ENCODE data around the gene THBS3. TPM values are rescaled to one million over a fixed set of nuclear protein-coding genes. Genes with fewer than 3 reads are reported as not detected.

THBS3 gene
- total RNA-seq, 2 donors from 2014 or later, result 13.1 to 38.5 TPM

DNA sequence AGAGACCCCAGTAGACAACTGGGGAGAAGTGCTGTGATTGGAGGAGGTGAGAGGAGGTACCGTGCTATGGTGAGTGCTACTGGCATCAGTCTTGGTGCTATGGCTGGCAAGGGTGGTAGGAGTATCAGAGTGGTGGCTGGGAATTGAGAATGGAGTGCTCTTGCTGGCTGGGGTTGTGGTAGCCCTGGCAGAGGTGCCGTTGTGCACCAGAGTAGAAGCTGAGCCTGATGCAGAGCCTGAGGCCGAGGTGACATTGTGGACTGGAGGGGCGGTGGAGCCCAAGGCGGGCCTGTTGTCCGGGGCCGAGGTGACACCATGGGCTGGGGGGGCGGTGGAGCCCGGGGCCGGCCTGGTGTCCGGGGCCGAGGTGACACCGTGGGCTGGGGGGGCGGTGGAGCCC is 19.4 kb downstream of the THBS3 start:
- intact Hi-C loops (cut with DNase I), result no loop called here
- Histone ChIP-seq H3K4me1 (replicated peaks) (peaks cover 6% of the 10 kb centered on the region), H3K27me3 (replicated peaks; ENCODE audit: insufficient read depth) (no peaks in the 10 kb centered on the region), H3K4me3 (no peak overlapping the region), H3K36me3 (no peaks in the 10 kb centered on the region), H3K9me3 (no peaks in the 10 kb centered on the region), H3K27ac (no peak overlapping the region)
- WGBS, result 91% methylated on average over 5 of the region's 14 CpGs
- TF ChIP-seq, protein P1, sequence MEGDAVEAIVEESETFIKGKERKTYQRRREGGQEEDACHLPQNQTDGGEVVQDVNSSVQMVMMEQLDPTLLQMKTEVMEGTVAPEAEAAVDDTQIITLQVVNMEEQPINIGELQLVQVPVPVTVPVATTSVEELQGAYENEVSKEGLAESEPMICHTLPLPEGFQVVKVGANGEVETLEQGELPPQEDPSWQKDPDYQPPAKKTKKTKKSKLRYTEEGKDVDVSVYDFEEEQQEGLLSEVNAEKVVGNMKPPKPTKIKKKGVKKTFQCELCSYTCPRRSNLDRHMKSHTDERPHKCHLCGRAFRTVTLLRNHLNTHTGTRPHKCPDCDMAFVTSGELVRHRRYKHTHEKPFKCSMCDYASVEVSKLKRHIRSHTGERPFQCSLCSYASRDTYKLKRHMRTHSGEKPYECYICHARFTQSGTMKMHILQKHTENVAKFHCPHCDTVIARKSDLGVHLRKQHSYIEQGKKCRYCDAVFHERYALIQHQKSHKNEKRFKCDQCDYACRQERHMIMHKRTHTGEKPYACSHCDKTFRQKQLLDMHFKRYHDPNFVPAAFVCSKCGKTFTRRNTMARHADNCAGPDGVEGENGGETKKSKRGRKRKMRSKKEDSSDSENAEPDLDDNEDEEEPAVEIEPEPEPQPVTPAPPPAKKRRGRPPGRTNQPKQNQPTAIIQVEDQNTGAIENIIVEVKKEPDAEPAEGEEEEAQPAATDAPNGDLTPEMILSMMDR (IDR thresholded peaks at IDR 0.05), result no peak
- TF ChIP-seq POLR2A (IDR thresholded peaks at IDR 0.05) (no peak), POLR2AphosphoS5 (IDR thresholded peaks at IDR 0.05) (no peak)
- DNase-seq (ENCODE audit: low spot score), result no peak

DNA sequence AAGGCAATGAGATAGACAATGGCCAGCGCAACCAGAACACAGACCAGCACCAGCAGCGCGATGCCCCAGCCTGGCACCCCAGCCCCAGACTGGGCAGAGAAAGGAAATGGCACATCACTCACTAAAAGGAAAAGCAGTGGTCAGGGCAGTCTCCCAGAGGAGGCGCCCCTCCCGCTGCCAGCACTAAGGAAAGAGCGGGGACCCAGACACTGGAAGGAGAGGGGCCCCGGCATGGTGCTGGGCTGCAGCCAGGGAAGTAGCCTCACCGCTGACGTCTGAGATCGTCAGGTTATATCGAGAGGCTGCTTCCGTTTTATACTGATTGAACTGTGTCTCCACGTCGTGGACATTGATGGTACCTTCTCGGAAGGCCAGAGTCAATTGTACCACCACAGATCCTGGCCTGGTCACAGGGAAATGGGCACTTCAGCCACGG is 20.2 kb downstream of the THBS3 start:
- no peak for DNase-seq (ENCODE audit: low spot score)
- H3K4me1 ChIP-seq (replicated peaks), result peaks cover under 1% of the 10 kb centered on the region
- no peak for TF ChIP-seq POLR2A (IDR thresholded peaks at IDR 0.05)
- TF ChIP-seq POLR2AphosphoS5 (IDR thresholded peaks at IDR 0.05), result no peak
- TF ChIP-seq, protein P1 (IDR thresholded peaks at IDR 0.05), result no peak
- no peaks in the 10 kb centered on the region for H3K9me3 ChIP-seq
- no peak overlapping the region for H3K4me3 ChIP-seq
- WGBS, result 82% methylated on average over 14 of the region's 16 CpGs
- no peak overlapping the region for H3K27ac ChIP-seq
- H3K27me3 ChIP-seq (replicated peaks; ENCODE audit: insufficient read depth), result no peaks in the 10 kb centered on the region
- no peaks in the 10 kb centered on the region for H3K36me3 ChIP-seq
- intact Hi-C loops (cut with DNase I), result no loop called here

DNA sequence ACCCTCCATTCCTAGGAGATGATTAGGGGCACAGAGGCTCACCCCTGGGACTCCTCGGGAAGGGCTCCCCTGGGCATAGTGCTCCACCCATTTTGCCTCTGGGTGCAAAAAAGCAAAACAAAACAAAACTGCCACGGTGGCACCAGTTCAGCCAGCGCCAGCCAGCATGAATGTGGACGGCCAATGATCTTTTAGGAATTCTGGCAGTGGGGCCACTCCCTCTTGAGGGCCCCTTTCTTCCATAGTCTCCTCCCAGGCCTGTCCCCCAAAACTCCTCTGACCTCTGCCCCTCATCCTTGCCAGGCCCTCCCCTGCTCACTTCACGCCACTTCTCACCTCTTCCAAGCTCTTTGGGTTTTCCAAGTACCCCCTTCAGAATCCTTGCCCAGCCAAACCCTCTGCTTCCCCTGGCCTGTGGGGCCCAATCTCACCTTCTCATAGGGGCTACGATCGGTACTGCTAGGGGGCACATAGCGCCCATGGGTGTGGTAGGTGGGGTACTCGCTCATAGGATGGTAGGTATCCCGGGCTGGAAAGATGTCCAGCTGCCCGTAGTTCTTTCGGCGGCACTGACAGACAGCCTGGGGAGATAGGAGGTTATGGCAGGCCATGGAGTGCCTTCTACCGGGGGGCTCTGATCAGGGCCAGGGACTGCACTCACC is 20.8 kb downstream of the THBS3 start:
- no peaks in the 10 kb centered on the region for H3K4me1 ChIP-seq (replicated peaks)
- H3K27ac ChIP-seq, result no peak overlapping the region
- no peaks in the 10 kb centered on the region for H3K27me3 ChIP-seq (replicated peaks; ENCODE audit: insufficient read depth)
- H3K36me3 ChIP-seq, result no peaks in the 10 kb centered on the region
- TF ChIP-seq POLR2AphosphoS5 (IDR thresholded peaks at IDR 0.05) (no peak), POLR2A (IDR thresholded peaks at IDR 0.05) (no peak)
- TF ChIP-seq, protein P1 (IDR thresholded peaks at IDR 0.05), result no peak
- intact Hi-C loops (cut with DNase I), result no loop called here
- H3K9me3 ChIP-seq, result no peaks in the 10 kb centered on the region
- 68% methylated on average over 14 of the region's 14 CpGs for WGBS
- no peak for DNase-seq (ENCODE audit: low spot score)
- H3K4me3 ChIP-seq, result no peak overlapping the region

DNA sequence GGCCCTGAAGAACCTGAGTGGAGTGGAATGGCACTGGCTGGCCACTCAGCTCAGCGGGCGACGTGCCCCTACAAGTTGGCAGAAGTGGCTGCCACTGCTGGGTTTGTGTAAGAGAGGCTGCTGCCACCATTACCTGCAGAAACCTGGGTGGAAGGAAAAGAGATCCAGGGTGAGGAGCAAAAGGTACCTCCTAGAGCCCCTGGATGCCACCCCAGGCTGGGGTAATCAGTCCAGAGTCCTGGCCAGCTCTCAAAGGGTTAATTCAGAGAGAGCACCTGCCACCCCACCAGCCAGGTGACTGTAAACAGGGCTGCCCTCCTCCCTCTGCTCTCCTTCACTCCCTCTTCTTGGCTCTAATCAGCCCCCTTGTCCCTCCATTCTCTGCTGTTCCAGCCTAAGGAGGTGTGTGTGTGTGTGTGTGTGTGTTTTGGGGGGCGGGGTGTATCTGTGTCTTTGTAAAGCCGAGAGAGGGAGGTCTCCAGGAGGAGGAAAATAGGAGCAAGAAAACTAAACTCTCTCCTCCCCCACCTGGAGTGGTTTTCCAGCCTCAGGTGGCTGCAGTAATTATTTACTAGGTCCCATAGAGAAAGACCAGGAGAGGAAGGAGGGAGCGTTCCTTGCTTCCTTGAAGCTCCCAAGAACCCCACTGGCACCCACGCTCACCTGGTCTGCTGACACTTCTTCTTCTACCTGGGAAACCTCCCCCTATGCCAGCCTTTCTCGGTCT is 21.5 kb downstream of the THBS3 start:
- 29% methylated on average over 8 of the region's 8 CpGs for WGBS
- Histone ChIP-seq H3K4me3 (no peak overlapping the region), H3K27me3 (replicated peaks; ENCODE audit: insufficient read depth) (no peaks in the 10 kb centered on the region), H3K4me1 (replicated peaks) (no peaks in the 10 kb centered on the region), H3K36me3 (no peaks in the 10 kb centered on the region), H3K9me3 (no peaks in the 10 kb centered on the region), H3K27ac (no peak overlapping the region)
- no peak for DNase-seq (ENCODE audit: low spot score)
- intact Hi-C loops (cut with DNase I), result no loop called here
- TF ChIP-seq POLR2A (IDR thresholded peaks at IDR 0.05) (no peak), POLR2AphosphoS5 (IDR thresholded peaks at IDR 0.05) (no peak)
- TF ChIP-seq, protein P1 (IDR thresholded peaks at IDR 0.05), result no peak

DNA sequence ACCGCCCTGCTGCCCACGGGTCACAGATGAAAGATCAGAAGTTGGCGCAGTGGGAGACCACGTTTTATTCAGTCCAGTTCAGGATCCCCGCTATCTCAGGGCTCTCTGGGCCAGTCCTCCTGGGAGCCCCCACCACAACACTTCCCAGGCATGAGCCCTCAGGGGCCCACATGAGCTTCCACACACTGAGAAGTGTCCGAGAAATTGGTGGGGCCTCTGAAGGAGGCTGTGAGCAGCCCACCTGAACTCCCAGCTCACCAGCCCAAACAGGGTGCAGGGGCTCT is 22.0 kb downstream of the THBS3 start:
- no peak overlapping the region for H3K4me3 ChIP-seq
- intact Hi-C loops (cut with DNase I), result no loop called here
- H3K4me1 ChIP-seq (replicated peaks), result no peaks in the 10 kb centered on the region
- no peaks in the 10 kb centered on the region for H3K27me3 ChIP-seq (replicated peaks; ENCODE audit: insufficient read depth)
- 65% methylated on average over 6 of the region's 6 CpGs for WGBS
- H3K9me3 ChIP-seq, result no peaks in the 10 kb centered on the region
- no peak overlapping the region for H3K27ac ChIP-seq
- DNase-seq (ENCODE audit: low spot score), result no peak
- TF ChIP-seq, protein P1 (IDR thresholded peaks at IDR 0.05), result no peak
- TF ChIP-seq POLR2AphosphoS5 (IDR thresholded peaks at IDR 0.05), result no peak
- TF ChIP-seq POLR2A (IDR thresholded peaks at IDR 0.05), result no peak
- H3K36me3 ChIP-seq, result no peaks in the 10 kb centered on the region
